GM18499 (cell line): ENCODE measurements around the gene IPO11.
"Not testable (repeated sequence)": the region's sequence is repeated elsewhere in the genome, so short reads cannot be mapped to it uniquely, and the experiment has no call there.

Source experiments
- ATAC-seq: cut with Tn5 transposase; IDR thresholded peaks from one replicate; pipeline ENCODE4 v1.9.1; 2021; ENCODE audit warnings: moderate number of reproducible peaks; ENCODE audit not compliant: insufficient read depth, unreplicated experiment

IPO11 gene

GRCh38 chr5:62592558-62592957 is 180.0 kb downstream of the IPO11 start:
- ATAC-seq: no peak

- ATAC-seq: no peak
Measured at GRCh38 chr5:62593331-62593730, 180.8 kb downstream of the IPO11 start.

- no peak for ATAC-seq
Measured at GRCh38 chr5:62594364-62594984, 181.9 kb downstream of the IPO11 start.

GRCh38 chr5:62596096-62596495 is 183.5 kb downstream of the IPO11 start:
- ATAC-seq: no peak

GRCh38 chr5:62596691-62597090 is 184.1 kb downstream of the IPO11 start:
- no peak for ATAC-seq

GRCh38 chr5:62597314-62597713 is 184.8 kb downstream of the IPO11 start:
- ATAC-seq: no peak

GRCh38 chr5:62600560-62601252 is 188.1 kb downstream of the IPO11 start:
- ATAC-seq: no peak

GRCh38 chr5:62603934-62604333 is 191.4 kb downstream of the IPO11 start:
- no peak for ATAC-seq

GRCh38 chr5:62605638-62606037 is 193.1 kb downstream of the IPO11 start:
- ATAC-seq: no peak

GRCh38 chr5:62606878-62607277 is 194.3 kb downstream of the IPO11 start:
- no peak for ATAC-seq

GRCh38 chr5:62607615-62608014 is 195.1 kb downstream of the IPO11 start:
- no peak for ATAC-seq

GRCh38 chr5:62608529-62609511 is 196.3 kb downstream of the IPO11 start:
- ATAC-seq: no peak

- ATAC-seq: no peak
Measured at GRCh38 chr5:62614355-62614754, 201.8 kb downstream of the IPO11 start.

GRCh38 chr5:62616615-62617277 is 204.2 kb downstream of the IPO11 start:
- no peak for ATAC-seq

- no peak for ATAC-seq
Measured at GRCh38 chr5:62617943-62618342, 205.4 kb downstream of the IPO11 start.

- no peak for ATAC-seq
Measured at GRCh38 chr5:62620761-62621160, 208.2 kb downstream of the IPO11 start.

- no peak for ATAC-seq
Measured at GRCh38 chr5:62621280-62621679, 208.7 kb downstream of the IPO11 start.

GRCh38 chr5:62623271-62623670 is 210.7 kb downstream of the IPO11 start:
- ATAC-seq: no peak

- ATAC-seq: not testable (repeated sequence)
Measured at GRCh38 chr5:62624436-62624835, 211.9 kb downstream of the IPO11 start.

GRCh38 chr5:62626534-62626933 is 214.0 kb downstream of the IPO11 start:
- ATAC-seq: no peak
